HCT116 (cell line): ENCODE data around the gene RAC2.

ENCODE experiments used
- CEBPB ChIP-seq: IDR thresholded peaks from 2 replicates; pipeline ENCODE4 v1.6.1; 2012; ENCODE audit warnings: low read depth
- CTCF ChIP-seq, 3 experiments: fragments of 200-600 bp in 1 of 3; sonication (generic) in 1 of 3; IDR thresholded peaks in 2 of 3; conservative IDR thresholded peaks in 1 of 3; 2 replicates each; pipeline ENCODE4 v1.5.1; 2012 to 2017; ENCODE audit warnings: low read depth in 2 of 3, low read length in 2 of 3, antibody characterized with exemption in 1 of 3, borderline replicate concordance in 1 of 3, control low read depth in 1 of 3, mild to moderate bottlenecking in 1 of 3, mixed read lengths in 1 of 3, mixed run types in 1 of 3, moderate library complexity in 1 of 3; ENCODE audit not compliant: insufficient read depth in 1 of 3
- EZH2 ChIP-seq: fragments of 200-600 bp; sonication (generic); IDR thresholded peaks from 2 replicates; pipeline ENCODE4 v1.6.1; 2017; ENCODE audit warnings: antibody characterized with exemption, mixed run types
- POLR2A ChIP-seq: IDR thresholded peaks from 2 replicates; pipeline ENCODE4 v1.7.0; 2011; ENCODE audit warnings: borderline replicate concordance; ENCODE audit not compliant: insufficient read depth, insufficient read length; ENCODE audit errors: extremely low read depth
- POLR2AphosphoS5 ChIP-seq: IDR thresholded peaks from 2 replicates; pipeline ENCODE4 v1.6.1; 2011; ENCODE audit warnings: mild to moderate bottlenecking, low read depth, low read length, moderate library complexity
- ZNF274 ChIP-seq: fragments of 200-500 bp; sonication (Bioruptor generic); IDR thresholded peaks from 2 replicates; pipeline ENCODE4 v1.6.1; 2014; ENCODE audit warnings: mild to moderate bottlenecking, low read depth, low read length, inconsistent platforms
- TF ChIP-seq, protein P1 (sequence below): IDR thresholded peaks from 2 replicates; pipeline ENCODE4 v1.6.1; 2012
- TF ChIP-seq, protein P2 (sequence below): IDR thresholded peaks from 2 replicates; pipeline ENCODE4 v1.6.1; 2011; ENCODE audit warnings: mild to moderate bottlenecking, low read length, moderate library complexity; ENCODE audit not compliant: insufficient replicate concordance; ENCODE audit errors: extremely low read depth

DNA sequence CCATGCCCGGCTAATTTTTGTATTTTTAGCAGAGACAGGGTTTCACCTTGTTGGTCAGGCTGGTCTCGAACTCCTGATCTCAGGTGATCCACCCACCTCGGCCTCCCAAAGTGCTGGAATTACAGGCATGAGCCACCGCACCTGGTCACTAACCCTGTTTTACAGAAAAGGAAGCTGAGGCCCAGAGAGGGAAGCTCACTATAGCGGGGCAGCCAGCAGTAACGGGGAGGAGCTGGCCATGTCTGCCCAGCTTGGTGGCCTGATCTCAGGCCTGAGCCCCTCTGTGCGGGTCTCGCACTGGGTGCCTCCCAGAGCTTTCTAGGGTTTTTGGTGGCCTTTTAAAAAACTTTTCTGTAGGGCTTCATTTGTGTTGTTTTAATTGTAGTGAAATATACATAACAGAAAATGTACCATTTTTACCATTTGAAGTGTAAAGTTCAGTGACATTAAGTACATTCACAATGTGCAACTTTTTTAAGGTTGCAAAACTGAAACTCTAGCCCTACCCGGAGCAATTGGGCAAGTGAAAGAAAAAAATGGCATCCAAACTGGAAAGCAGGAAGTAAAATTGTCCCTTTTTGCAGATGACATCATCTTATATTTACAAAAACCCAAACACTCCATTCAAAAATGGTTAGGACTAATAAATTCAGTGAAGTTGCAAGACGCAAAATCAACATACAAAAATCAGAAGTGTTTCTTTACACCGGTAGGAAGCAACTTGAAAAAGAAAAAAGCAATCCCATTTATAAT lies 23.8 kb upstream of the RAC2 start:
- TF ChIP-seq, protein P1, sequence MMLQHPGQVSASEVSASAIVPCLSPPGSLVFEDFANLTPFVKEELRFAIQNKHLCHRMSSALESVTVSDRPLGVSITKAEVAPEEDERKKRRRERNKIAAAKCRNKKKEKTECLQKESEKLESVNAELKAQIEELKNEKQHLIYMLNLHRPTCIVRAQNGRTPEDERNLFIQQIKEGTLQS: no peak
- no peak for TF ChIP-seq POLR2A
- no peak for TF ChIP-seq POLR2AphosphoS5
- TF ChIP-seq CTCF (IDR thresholded peaks at IDR 0.05 in 2 of 3, conservative IDR thresholded peaks at IDR 0.05 in 1 of 3; ENCODE audit: borderline replicate concordance in 1 of 3, insufficient read depth in 1 of 3, low read depth in 2 of 3, low read length in 2 of 3): no peak
- no peak for TF ChIP-seq CEBPB
- no peak for TF ChIP-seq ZNF274
- TF ChIP-seq EZH2: no peak
- TF ChIP-seq, protein P2, sequence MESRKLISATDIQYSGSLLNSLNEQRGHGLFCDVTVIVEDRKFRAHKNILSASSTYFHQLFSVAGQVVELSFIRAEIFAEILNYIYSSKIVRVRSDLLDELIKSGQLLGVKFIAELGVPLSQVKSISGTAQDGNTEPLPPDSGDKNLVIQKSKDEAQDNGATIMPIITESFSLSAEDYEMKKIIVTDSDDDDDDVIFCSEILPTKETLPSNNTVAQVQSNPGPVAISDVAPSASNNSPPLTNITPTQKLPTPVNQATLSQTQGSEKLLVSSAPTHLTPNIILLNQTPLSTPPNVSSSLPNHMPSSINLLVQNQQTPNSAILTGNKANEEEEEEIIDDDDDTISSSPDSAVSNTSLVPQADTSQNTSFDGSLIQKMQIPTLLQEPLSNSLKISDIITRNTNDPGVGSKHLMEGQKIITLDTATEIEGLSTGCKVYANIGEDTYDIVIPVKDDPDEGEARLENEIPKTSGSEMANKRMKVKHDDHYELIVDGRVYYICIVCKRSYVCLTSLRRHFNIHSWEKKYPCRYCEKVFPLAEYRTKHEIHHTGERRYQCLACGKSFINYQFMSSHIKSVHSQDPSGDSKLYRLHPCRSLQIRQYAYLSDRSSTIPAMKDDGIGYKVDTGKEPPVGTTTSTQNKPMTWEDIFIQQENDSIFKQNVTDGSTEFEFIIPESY: no peak
